Progenitor cell of endocrine pancreas (in vitro differentiated cells): ENCODE results near the gene RAVER2. TPM values are rescaled to one million over a fixed set of nuclear protein-coding genes. Genes with fewer than 3 reads are reported as not detected.

Experiments used
- DNase-seq: peaks from one replicate; pipeline ENCODE4 v3.0.0; 2021; ENCODE audit warnings: low spot score; ENCODE audit not compliant: unreplicated experiment
- H3K27ac Mint-ChIP-seq: 2 replicates; pipeline ENCODE4 v1.8.0; 2021; ENCODE audit warnings: mild to moderate bottlenecking, moderate library complexity, mixed read lengths
- H3K27me3 Mint-ChIP-seq: 2 replicates; pipeline ENCODE4 v1.8.0; 2021; ENCODE audit warnings: mixed read lengths
- H3K36me3 Mint-ChIP-seq: 2 replicates; pipeline ENCODE4 v1.8.0; 2022; ENCODE audit warnings: mixed read lengths; ENCODE audit not compliant: insufficient read depth
- H3K4me1 Mint-ChIP-seq: 2 replicates; pipeline ENCODE4 v1.8.0; 2021; ENCODE audit warnings: low read depth, mixed read lengths
- H3K4me3 Mint-ChIP-seq: 2 replicates; pipeline ENCODE4 v1.8.0; 2021; ENCODE audit warnings: low read depth, mild to moderate bottlenecking, moderate library complexity, mixed read lengths
- H3K9me3 Mint-ChIP-seq: 2 replicates; pipeline ENCODE4 v1.8.0; 2021; ENCODE audit warnings: low read depth, mixed read lengths
- CTCF ChIP-seq: fragments of 200-600 bp; sonication (generic); IDR thresholded peaks from one replicate; pipeline ENCODE4 v1.5.0; 2021; ENCODE audit warnings: antibody characterized with exemption, mild to moderate bottlenecking; ENCODE audit not compliant: unreplicated experiment
- total RNA-seq: library from RNA; stranded (reverse); gene quantifications from 2 replicates; pipeline ENCODE4 v1.2.1, GENCODE V29; 2021

Gene RAVER2
- total RNA-seq, 1 donor from 2014 or later = 33.8 TPM

- Mint-ChIP-seq H3K27ac (peak overlapping the region; percentile 62), H3K4me3 (no peak overlapping the region), H3K36me3 (peaks cover 14% of the 10 kb centered on the region), H3K27me3 (no peaks in the 10 kb centered on the region), H3K9me3 (no peaks in the 10 kb centered on the region), H3K4me1 (peaks cover 3% of the 10 kb centered on the region)
- DNase-seq = no peak
- TF ChIP-seq CTCF = no peak
These were observed 101.1 kb downstream of the RAVER2 start for GRCh38 chr1:64845831-64846425.

DNA sequence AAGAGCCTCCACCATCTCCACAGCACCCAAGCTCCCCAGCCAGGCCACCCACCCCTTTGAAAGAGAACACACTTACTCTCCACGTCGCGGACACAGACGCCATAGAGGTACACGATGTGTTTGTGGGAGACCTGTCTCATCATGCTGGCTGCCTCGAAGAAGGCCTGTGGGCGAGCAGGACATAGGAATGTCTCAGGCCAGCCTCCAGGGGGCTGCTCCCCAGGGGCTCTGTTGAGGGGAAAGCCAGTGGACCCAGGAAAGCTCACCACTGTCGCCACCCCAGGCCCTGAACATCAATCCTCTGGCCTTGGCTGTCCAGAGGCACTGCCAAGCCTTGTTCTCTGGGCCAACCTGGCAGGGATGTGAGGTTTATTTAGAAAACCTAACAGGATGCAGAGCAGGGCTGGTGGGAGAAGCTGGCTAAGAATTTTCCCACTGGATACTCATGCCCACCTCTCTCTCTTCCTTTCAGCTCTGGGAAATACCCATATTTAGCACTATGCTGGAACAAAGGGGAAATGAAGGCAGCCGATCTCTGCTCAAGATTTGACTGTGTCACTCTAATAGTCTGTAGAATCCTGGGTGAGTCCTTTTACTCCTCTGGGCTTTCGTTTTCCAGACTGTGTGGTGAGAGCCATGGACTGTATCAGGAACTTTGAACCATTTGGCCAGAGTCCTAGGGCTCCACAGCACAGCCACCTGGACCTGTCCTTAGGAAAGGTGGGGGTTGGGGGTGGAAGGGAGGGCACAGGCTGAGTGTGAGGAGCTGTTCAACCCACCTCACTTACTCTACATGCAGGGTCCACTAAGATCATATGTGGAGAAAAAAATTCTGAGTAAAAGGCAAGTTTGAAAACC is 101.9 kb downstream of the RAVER2 start:
- no peaks in the 10 kb centered on the region for H3K27me3 Mint-ChIP-seq
- H3K27ac Mint-ChIP-seq = no peak overlapping the region
- no peaks in the 10 kb centered on the region for H3K9me3 Mint-ChIP-seq
- H3K4me3 Mint-ChIP-seq = no peak overlapping the region
- no peaks in the 10 kb centered on the region for H3K4me1 Mint-ChIP-seq
- H3K36me3 Mint-ChIP-seq = peaks cover 14% of the 10 kb centered on the region
- DNase-seq = no peak
- TF ChIP-seq CTCF = no peak

DNA sequence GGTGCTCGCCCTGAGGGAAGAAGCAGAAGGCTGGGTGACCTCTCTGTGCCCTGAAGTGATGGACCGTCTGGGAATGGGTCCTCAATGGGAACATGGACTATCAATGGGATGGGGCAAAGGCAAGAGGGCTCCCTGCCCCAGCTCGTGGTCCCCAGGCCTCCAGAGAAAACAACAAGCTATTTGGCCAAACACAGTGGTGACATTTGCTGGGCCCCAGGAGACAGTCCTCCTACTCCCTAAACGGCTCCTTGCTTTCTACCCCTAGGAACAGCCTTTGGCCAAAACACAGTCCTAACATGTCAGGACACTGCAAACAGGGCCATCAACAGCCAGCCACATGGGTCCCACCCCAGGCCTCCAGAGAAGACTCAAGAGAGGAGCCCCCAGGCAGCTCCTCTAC is 102.8 kb downstream of the RAVER2 start:
- H3K4me1 Mint-ChIP-seq = no peaks in the 10 kb centered on the region
- H3K27me3 Mint-ChIP-seq = no peaks in the 10 kb centered on the region
- TF ChIP-seq CTCF = no peak
- DNase-seq = no peak
- H3K36me3 Mint-ChIP-seq = peaks cover 14% of the 10 kb centered on the region
- no peak overlapping the region for H3K4me3 Mint-ChIP-seq
- no peak overlapping the region for H3K27ac Mint-ChIP-seq
- H3K9me3 Mint-ChIP-seq = no peaks in the 10 kb centered on the region

- TF ChIP-seq CTCF = no peak
- peaks cover 14% of the 10 kb centered on the region for H3K36me3 Mint-ChIP-seq
- no peak overlapping the region for H3K27ac Mint-ChIP-seq
- no peaks in the 10 kb centered on the region for H3K27me3 Mint-ChIP-seq
- H3K4me3 Mint-ChIP-seq = no peak overlapping the region
- no peaks in the 10 kb centered on the region for H3K9me3 Mint-ChIP-seq
- no peaks in the 10 kb centered on the region for H3K4me1 Mint-ChIP-seq
- no peak for DNase-seq
These were observed 103.3 kb downstream of the RAVER2 start for GRCh38 chr1:64848136-64848535.

DNA sequence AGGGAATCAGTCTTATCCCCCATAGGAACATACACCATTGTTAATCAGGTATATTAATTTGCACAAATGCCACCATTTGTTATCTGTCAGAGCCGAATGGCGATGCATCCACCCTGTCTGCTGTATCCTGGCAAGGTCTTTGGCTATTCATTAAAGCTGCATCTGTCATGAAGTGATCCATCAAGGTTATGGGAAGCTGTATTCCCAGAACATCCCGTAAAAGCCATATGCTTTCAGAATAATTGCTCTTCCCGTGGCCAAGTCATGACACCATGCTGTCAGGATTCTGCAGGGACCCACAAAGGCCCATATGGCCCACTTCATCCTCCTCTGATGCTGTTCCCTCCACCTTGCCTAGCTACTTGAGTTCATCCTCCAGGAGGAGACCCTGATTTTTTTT is 103.9 kb downstream of the RAVER2 start:
- H3K27me3 Mint-ChIP-seq = no peaks in the 10 kb centered on the region
- TF ChIP-seq CTCF = no peak
- peaks cover 13% of the 10 kb centered on the region for H3K36me3 Mint-ChIP-seq
- no peak overlapping the region for H3K4me3 Mint-ChIP-seq
- H3K4me1 Mint-ChIP-seq = no peaks in the 10 kb centered on the region
- H3K9me3 Mint-ChIP-seq = no peaks in the 10 kb centered on the region
- DNase-seq = no peak
- H3K27ac Mint-ChIP-seq = no peak overlapping the region
